ENCODE results near the gene CPLANE2. TPM values are rescaled to one million over a fixed set of nuclear protein-coding genes. Genes with fewer than 3 reads are reported as not detected.

The CPLANE2 gene
- total RNA-seq, 1 experiment from 2014 or later: 4.5 TPM

- ChIA-PET POLR2A (ENCODE audit: unreplicated experiment) (interaction anchor here (0.6 kb wide), 2 partner anchors 20 to 155 kb away, joined by 3 read pairs; partner anchors contain the start of gene SZRD1), CTCF (interaction anchor here (0.5 kb wide), 1 partner anchor 133 kb away, joined by 3 read pairs; no protein-coding TSS in a partner anchor)
- Histone ChIP-seq H3K4me2 (peak within 1 kb of the TSS; percentile 24; the same call in 1 of the 2 replicates), H3F3A (ENCODE audit: insufficient read depth, low read depth) (peaks cover 10% of the 10 kb centered on the region; the same call in 1 of the 2 replicates), H3K27ac (no peak within 1 kb of the TSS), H3K9me3 (ENCODE audit: insufficient read depth, low read depth) (no peaks in the 10 kb centered on the region), H2AFZ (no peak within 1 kb of the TSS), H3K4me1 (replicated peaks; ENCODE audit: insufficient read depth) (peaks cover 36% of the 10 kb centered on the region), H3K79me2 (ENCODE audit: low read depth) (no peaks in the 10 kb centered on the region), H3K27me3 (ENCODE audit: insufficient read depth, low read depth) (no peaks in the 10 kb centered on the region), H3K9me2 (ENCODE audit: insufficient read depth) (no peaks in the 10 kb centered on the region), H3K36me3 (ENCODE audit: low read depth) (no peaks in the 10 kb centered on the region), H4K20me1 (ENCODE audit: insufficient read depth) (no peaks in the 10 kb centered on the region), H3K4me3 (no peak within 1 kb of the TSS)
- no peak for TF ChIP-seq EZH2 (IDR thresholded peaks at IDR 0.05; ENCODE audit: low read depth)
- no peak for TF ChIP-seq CTCF (conservative IDR thresholded peaks at IDR 0.05)
- intact Hi-C loops (cut with micrococcal nuclease; ENCODE audit: unreplicated experiment): no loop called here
- peak in 1 of 2 experiments; percentile 71 for DNase-seq
- BruUV-seq (replicated peaks): no TSS peak
These were observed 24.6 kb downstream of the CPLANE2 start, which contains the start of gene ARHGEF19 for GRCh38 chr1:16212251-16212961. TSS of gene ARHGEF19 (minus strand) at chr1:16212652. CDS start at chr1:16209054, 3,598 bp downstream.

- no peak overlapping the region for H3K4me3 ChIP-seq
- CTCF ChIA-PET: interaction anchor here (0.5 to 0.6 kb wide), 2 partner anchors 133 to 239 kb away, joined by 3 to 6 read pairs; no protein-coding TSS in a partner anchor
- 0 out of 2 replicates have a peak overlapping the region, but pooled peaks have one; percentile 24 for H3K4me2 ChIP-seq
These were observed 25.2 kb downstream of the CPLANE2 start for GRCh38 chr1:16211824-16212223.

GRCh38 chr1:16210581-16210980 is 26.4 kb downstream of the CPLANE2 start:
- no peaks in the 10 kb centered on the region for H3K9me3 ChIP-seq (ENCODE audit: insufficient read depth, low read depth)
- H3K27ac ChIP-seq: no peak overlapping the region
- no peaks in the 10 kb centered on the region for H3K27me3 ChIP-seq (ENCODE audit: insufficient read depth, low read depth)
- H3K79me2 ChIP-seq (ENCODE audit: low read depth): peaks cover 3% of the 10 kb centered on the region; the same call in 1 of the 2 replicates
- H3K9me2 ChIP-seq (ENCODE audit: insufficient read depth): no peaks in the 10 kb centered on the region
- H3F3A ChIP-seq (ENCODE audit: insufficient read depth, low read depth): peaks cover 11% of the 10 kb centered on the region; the same call in 1 of the 2 replicates
- TF ChIP-seq EZH2 (IDR thresholded peaks at IDR 0.05; ENCODE audit: low read depth) (no peak), CTCF (conservative IDR thresholded peaks at IDR 0.05) (no peak)
- ChIA-PET CTCF (no interaction called here), POLR2A (ENCODE audit: unreplicated experiment) (no interaction called here)
- DNase-seq: no peak
- intact Hi-C loops (cut with micrococcal nuclease; ENCODE audit: unreplicated experiment): no loop called here
- H2AFZ ChIP-seq: no peak overlapping the region
- BruUV-seq (replicated peaks): no TSS peak
- no peak overlapping the region for H3K4me2 ChIP-seq
- no peaks in the 10 kb centered on the region for H4K20me1 ChIP-seq (ENCODE audit: insufficient read depth)
- no peaks in the 10 kb centered on the region for H3K36me3 ChIP-seq (ENCODE audit: low read depth)
- no peak overlapping the region for H3K4me3 ChIP-seq
- peaks cover 27% of the 10 kb centered on the region for H3K4me1 ChIP-seq (replicated peaks; ENCODE audit: insufficient read depth)

More at GRCh38 chr1:16211824-16212223, 25.2 kb downstream of the CPLANE2 start:
- TF ChIP-seq EZH2 (IDR thresholded peaks at IDR 0.05; ENCODE audit: low read depth): no peak
- no peak for TF ChIP-seq CTCF (conservative IDR thresholded peaks at IDR 0.05)
- Histone ChIP-seq H3K27me3 (ENCODE audit: insufficient read depth, low read depth) (no peaks in the 10 kb centered on the region), H3K4me1 (replicated peaks; ENCODE audit: insufficient read depth) (peaks cover 34% of the 10 kb centered on the region), H2AFZ (no peak overlapping the region), H3K36me3 (ENCODE audit: low read depth) (no peaks in the 10 kb centered on the region), H3K9me2 (ENCODE audit: insufficient read depth) (no peaks in the 10 kb centered on the region), H4K20me1 (ENCODE audit: insufficient read depth) (no peaks in the 10 kb centered on the region), H3F3A (ENCODE audit: insufficient read depth, low read depth) (peaks cover 14% of the 10 kb centered on the region; the same call in 1 of the 2 replicates), H3K79me2 (ENCODE audit: low read depth) (no peaks in the 10 kb centered on the region), H3K9me3 (ENCODE audit: insufficient read depth, low read depth) (no peaks in the 10 kb centered on the region), H3K27ac (no peak overlapping the region)
- BruUV-seq (replicated peaks): no TSS peak
- intact Hi-C loops (cut with micrococcal nuclease; ENCODE audit: unreplicated experiment): no loop called here
- no peak for DNase-seq
- POLR2A ChIA-PET (ENCODE audit: unreplicated experiment): interaction anchor here (0.6 kb wide), 1 partner anchor 21 kb away, joined by 3 read pairs; no protein-coding TSS in a partner anchor
